Middle frontal gyrus (tissue), 1 donor: ENCODE results near the gene SLC25A40.

Experiments
- DNase-seq: peaks from one replicate; pipeline ENCODE4 v3.0.0-alpha.2; 2015; ENCODE audit warnings: low spot score; ENCODE audit errors: extremely low spot score

The SLC25A40 gene

GRCh38 chr7:87784424-87784823 lies 91.7 kb downstream of the SLC25A40 start:
- DNase-seq: no peak
